Gastroesophageal sphincter (tissue), 3 donors: ENCODE results near the gene GRPEL1.
A peak's percentile ranks its signal among the peaks of the same experiment; 100 is the strongest.

ENCODE experiments used
- EP300 ChIP-seq: sonication (generic); formaldehyde crosslinking; IDR thresholded peaks from one replicate; pipeline ENCODE4 v1.6.1; 2017; ENCODE audit warnings: antibody characterized with exemption, mild to moderate bottlenecking
- POLR2A ChIP-seq, 2 donors: fragments of 450-650 bp; IDR thresholded peaks; one replicate each; pipeline ENCODE4 v1.6.1; 2017; ENCODE audit warnings: antibody characterized with exemption in 2 of 2, mild to moderate bottlenecking in 2 of 2, moderate library complexity in 1 of 2
- TF ChIP-seq, protein P1 (sequence below), 4 experiments: fragments of 200-600 bp in 2 of 4; fragments of 450-650 bp in 2 of 4; sonication (generic) in 1 of 4; IDR thresholded peaks; one replicate each; pipeline ENCODE4 v1.5.1; 2017 to 2019; ENCODE audit warnings: antibody characterized with exemption in 4 of 4, mild to moderate bottlenecking in 2 of 4, moderate library complexity in 2 of 4

DNA sequence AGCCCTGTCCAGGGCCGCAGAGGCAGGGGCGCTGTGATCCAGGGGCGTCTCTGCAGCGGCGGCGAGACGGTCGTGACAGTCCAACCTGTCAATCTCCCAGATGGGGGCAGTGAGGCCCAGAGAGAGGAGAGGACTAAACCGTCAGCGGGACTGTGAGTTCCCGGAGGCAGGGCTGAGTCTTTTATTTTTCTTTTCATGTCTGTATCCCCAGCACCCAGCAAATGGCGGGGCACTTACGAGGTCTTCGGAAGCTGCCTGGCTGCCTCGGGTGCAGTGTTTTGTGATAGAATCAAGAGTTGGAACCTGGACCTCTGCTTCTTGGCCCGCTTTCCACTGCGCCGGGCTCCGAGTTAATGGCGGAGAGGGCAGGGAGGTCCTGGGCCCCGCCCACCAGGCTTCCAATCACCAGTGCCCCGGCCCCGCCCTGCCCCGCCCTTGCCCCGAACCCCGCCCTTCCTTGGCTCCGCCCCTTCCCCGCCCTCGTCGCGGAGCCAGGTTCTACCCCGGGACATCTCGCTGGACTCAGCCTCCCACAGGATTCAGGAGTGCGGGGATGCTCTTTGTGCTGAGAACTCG, 35.3 kb upstream of the GRPEL1 start:
- TF ChIP-seq POLR2A (IDR thresholded peaks at IDR 0.05) = peak; percentile 41 to 71
- TF ChIP-seq, protein P1, sequence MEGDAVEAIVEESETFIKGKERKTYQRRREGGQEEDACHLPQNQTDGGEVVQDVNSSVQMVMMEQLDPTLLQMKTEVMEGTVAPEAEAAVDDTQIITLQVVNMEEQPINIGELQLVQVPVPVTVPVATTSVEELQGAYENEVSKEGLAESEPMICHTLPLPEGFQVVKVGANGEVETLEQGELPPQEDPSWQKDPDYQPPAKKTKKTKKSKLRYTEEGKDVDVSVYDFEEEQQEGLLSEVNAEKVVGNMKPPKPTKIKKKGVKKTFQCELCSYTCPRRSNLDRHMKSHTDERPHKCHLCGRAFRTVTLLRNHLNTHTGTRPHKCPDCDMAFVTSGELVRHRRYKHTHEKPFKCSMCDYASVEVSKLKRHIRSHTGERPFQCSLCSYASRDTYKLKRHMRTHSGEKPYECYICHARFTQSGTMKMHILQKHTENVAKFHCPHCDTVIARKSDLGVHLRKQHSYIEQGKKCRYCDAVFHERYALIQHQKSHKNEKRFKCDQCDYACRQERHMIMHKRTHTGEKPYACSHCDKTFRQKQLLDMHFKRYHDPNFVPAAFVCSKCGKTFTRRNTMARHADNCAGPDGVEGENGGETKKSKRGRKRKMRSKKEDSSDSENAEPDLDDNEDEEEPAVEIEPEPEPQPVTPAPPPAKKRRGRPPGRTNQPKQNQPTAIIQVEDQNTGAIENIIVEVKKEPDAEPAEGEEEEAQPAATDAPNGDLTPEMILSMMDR (IDR thresholded peaks at IDR 0.05) = no peak
- no peak for TF ChIP-seq EP300
